GM18861 (cell line): ENCODE measurements around the gene RASGEF1B.
"Not testable (repeated sequence)": the region's sequence is repeated elsewhere in the genome, so short reads cannot be mapped to it uniquely, and the experiment has no call there.

Source experiments
- ATAC-seq: cut with Tn5 transposase; IDR thresholded peaks from one replicate; pipeline ENCODE4 v1.9.1; 2021; ENCODE audit not compliant: unreplicated experiment

RASGEF1B gene

DNA sequence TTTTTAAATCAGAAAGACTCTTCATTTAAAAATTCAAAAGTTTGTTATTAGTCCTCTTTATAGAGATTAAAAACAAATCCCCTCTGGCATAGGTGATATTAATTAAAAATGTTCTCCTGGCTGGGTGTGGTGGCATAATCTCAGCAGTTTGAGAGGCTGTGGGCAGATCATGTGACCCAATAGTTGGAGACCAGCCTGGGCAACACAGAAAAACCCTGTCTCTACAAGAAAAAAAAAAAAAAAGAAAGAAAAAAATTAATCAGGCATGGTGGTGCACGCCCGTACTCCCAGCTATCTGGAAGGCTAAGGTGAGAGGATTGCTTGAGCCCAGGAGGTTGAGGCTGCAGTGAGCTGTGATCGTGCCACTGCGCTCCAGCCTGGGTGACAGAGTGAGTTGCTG, 38.9 kb downstream of the RASGEF1B start:
- no peak for ATAC-seq

DNA sequence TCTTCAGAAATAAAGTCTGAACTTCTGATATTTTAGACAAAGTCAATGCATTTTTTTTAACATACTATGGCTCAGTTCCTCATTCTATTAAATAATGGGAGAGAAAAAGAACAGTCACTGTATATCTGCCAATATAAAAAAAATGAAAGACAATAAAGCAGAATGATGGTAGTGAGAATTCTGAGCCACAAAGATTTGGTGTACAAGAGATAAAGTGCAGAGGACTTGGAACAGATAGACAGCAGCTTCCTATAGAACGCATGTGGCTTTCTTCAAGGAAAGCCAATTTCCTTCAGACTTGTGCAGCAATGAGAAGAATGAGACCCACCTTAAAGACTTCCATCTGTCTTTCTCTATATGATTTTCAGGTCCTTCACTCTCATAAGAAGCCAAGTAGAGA, 39.7 kb downstream of the RASGEF1B start:
- ATAC-seq, result no peak

DNA sequence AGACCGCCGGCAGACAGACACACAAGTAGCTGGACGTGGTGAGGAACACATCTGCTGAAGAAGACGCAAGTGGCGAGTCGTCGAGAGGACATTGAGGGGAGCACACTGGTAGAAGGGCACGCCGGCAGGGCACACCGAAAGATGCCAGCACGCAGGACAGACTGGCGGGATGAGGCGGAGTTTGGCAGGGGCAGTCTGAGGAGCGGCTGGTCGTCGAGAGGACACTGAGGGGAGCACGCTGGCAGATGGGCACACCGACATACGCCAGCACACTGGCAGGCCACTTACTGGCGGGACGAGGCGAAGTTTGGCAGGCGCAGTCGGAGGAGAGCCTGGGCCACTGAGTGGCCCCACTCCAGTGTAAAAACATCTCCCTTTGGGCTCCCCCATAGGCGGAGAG, 42.1 kb downstream of the RASGEF1B start:
- no peak for ATAC-seq

DNA sequence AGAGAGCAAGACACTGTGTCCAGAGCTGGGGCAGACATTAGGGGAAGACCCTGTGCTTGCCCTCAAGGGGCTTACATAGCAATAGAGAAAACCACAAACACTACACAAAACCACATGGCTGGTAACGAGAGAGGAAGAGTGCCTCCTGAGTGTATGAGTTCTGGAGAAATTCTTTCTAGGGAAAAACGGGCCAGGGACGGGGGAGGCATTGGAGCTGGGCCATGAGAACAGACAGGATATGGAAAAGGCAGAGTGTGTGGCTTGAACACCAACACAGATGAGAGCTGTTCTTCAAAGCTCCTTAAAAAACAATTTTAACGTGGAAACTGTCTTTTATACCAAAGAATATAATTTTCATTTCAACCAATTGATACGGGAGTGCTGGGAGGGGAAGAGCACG, 42.7 kb downstream of the RASGEF1B start:
- no peak for ATAC-seq

DNA sequence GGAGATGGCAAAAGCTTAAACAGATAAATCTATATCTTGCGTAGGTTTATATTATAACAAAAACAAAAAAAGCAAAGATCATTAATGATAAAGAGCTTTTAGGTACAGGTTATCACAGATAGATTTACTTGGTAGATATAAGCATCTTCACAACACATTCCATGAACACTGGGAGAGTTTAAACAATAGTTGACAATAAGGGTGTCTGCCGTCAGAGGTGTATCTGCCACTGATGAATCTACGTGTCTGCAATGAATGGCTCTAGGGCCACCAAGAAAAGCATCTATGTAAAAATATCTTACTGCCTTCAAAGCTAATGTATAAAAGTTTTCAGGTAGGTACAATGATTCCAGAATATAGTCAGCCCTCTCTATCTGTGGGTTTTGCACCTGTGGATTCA, 43.7 kb downstream of the RASGEF1B start:
- no peak for ATAC-seq

DNA sequence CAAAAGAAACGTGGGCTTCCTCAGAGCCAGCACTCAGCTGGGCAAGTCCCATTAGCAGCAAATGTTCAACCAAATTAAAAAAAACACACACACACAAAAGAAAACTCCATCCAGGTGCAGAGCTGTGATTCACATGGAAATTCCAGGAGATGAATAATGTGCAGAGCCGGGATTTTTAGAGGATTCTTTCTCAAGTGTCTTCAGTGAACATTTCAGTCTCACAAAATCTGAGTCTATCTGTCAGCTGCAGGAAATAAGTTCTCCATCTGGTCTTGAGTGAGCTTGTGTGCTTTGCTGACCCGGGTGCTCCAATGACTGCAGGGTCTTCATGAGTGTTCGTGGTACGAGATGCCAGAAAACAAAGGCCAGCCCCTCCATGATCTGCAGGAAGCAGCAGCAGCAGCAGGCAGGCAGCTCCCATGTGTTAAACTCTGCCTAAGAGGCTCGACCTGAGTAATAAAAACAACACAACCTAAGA, 44.3 kb downstream of the RASGEF1B start:
- ATAC-seq, result no peak

DNA sequence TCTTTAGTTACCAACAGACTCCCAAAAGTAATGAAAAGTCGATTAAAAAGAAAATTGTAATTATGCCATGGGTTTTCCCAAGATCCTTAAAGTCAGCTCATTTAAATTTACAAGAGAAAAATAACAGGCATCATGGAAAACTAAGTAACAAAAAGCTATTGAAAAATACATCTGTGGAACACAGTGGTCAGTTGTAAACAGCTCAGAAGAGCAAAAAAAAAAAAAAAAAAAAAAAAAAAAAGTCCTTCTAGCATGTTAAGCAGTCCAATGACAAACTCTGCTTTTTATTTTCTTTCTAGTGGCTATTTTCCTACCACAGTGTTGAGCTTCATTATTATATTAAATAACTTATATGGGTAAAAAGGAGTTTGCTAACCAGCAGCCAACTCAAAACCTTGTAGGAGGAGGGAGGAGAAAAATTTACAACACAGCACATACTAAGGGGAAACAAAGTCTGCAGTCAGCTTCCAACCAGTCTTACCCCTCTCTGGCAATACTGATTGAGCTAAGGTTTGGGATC, 44.9 kb downstream of the RASGEF1B start:
- no peak for ATAC-seq

DNA sequence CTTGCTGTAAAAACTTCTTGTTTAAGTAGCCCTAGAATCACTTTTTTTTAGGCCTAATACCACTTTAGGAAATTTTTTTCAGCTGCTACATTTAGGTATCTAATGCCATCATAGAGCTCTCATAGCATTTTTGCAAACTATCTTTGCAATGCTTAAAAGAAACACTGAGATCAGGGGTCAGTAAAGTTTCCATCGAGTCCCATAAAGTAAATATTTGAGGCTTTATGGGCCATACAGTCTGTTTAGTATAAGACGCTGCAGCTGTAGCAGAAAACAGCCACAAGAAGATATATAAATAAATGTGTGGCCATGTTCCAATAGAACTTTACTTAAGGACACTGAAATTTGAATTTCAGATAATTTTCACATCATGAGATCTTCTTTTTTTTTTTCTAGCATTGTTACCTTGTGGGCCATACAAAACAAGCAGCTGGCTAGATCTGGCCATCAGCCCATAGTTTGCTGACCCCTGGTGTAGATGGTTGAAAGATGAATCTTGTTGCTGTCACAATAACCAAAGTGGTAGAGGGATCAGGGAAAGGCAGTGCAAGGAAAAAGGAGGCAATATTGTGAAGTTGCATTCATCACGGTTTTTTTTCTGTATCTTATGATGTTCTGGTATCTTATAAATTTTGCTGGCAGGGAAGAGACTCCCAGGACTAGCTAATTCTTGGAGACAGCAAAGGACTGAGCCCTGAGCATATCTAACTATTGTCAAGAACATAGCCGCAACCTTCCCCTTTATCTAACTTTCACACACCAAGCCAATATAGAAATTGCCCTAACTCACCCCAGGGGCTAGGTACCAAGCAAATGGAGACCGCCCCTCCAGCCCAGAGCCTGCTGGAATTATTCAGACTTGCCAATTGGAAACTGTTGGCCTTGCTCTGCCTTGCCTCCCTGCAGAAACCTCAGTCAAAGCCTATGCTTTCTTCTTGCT, 46.6 kb downstream of the RASGEF1B start:
- no peak for ATAC-seq

DNA sequence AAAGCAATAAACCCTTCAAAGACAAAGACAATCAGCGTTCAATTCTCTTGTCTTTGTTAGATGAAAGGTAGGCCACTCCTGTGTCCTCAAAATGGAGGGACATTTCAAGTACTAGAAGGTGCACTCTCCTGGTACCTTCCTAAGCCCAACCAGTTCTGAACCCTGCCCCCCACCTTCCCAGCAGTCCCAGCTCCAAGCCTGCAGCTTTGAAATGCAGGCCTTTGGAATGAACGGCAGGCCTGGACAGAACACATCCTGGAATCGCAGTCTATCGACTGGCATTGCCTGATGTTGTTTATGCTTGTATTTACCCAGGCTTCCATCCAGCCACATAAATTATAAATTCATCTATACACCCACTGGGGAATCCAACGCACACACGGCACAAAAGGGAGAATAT, 47.4 kb downstream of the RASGEF1B start:
- no peak for ATAC-seq

DNA sequence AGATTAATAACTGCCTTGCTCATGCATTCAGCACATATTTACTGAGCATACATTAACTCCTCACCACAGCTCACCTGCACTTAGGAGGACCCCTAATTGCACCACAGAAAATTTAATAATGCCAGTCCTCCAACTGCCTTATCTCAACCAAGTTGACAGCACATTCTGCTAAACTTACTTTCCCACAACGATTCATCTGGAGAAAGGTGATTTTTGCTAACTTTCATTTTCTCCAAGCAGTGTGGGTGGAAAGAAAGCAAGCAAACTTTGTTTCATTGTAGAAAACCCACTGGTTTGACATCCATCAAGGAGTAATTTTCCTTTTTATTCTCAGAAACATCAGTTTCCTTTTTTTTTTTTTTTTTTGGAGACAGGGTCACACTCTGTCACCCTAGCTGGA, 49.1 kb downstream of the RASGEF1B start:
- no peak for ATAC-seq

DNA sequence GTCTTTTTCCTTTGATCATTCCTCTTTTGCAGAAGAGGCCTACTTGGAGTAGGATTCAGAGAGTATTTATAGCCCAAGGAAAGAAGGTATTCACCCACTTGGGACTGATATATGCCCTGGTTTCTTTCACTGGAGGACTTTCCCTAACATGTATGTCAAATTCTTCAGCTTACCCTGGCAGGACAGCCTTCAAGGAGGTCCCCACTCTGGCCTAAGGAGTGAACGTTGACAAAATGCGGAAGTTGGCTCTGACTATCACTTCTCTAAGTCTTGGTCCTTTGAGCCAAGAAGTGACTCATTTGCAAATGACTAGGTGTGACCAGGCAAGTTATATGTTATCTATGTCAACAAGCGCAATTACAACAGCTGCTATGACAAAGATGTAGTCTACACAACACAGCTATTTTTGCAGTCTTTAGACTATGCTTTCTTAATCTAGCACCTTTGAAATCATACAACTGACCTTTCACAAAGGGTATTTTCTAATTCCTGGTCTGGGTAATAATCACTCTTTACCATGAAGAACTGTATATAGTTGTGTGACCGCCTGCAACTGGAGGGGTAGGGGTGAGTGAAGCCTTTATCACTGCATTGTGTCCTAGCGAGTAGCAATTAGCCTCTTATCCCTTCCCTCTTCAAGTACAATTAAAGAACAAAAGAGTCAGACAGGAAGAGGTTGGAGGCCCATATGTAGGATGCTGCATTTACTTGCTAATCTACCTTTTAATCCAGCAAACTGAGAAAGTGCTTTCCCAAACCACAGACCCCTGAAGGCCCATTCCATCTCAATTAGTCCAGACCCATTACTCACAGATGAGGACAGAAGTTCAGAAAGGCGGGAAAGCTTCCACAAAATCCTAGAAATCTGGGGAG, 50.1 kb downstream of the RASGEF1B start:
- ATAC-seq, result peak; percentile 99

DNA sequence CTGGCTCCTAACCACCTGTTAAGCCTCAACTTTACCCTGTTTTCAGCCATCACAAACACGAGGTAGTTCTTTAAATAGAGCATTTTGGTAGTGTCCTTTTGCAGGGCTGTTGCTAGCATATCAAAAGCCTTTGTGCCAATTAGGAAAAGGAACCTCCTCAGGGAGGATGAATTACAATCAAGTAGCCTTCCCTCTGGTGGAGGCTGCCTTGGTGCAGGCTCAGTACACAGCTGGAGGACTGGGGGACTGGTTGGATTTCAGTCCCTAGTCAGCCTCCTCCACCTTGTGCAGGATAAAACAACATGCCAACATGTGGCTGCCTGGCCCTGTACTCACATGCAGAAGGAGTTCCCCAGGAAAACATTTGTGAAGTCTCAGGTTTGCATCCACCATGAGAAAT, 53.1 kb downstream of the RASGEF1B start:
- no peak for ATAC-seq

DNA sequence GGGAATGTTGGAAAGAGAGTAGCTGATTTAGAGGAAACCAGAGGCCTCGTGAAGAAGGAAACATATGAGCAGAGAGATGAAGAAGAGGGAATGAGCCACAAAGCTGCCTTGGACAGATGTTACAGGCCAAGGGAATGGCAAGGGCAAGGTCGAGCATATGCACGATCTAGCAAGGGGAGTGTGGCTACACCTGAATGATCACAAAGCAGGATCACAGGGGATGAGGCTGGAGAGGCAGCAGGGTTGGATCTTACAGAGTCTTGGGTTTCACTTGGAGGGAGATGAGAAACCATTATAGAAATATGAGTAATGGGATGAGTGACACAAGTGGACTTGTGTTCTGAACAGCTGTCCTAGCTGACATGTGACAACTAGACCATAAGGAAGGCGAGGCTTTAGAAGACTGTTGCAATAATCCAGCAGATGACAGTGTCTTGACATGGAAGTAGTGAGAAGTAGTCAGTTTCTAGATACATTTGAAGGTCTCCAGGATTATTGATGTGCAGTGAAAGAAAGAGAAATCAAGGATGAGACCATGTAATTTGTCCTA, 58.7 kb downstream of the RASGEF1B start:
- ATAC-seq, result no peak

DNA sequence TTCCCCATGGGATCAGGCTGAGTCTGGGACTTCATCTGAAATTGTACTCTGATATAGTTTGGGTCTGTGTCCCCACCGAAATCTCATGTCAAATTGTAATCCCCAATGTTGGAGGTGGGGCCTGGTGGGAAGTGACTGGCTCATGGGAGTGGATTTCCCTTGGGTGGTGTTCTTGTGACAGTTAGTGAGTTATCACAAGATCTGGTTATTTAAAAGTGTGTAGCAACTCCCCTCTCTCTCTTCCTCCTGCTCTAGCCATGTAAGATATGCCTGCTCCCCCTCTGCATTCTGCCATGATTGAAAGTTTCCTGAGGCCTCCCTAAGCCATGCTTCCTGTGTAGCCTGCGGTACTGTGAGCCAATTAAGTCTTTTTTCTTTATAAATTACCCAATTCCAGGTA, 61.0 kb downstream of the RASGEF1B start:
- no peak for ATAC-seq

DNA sequence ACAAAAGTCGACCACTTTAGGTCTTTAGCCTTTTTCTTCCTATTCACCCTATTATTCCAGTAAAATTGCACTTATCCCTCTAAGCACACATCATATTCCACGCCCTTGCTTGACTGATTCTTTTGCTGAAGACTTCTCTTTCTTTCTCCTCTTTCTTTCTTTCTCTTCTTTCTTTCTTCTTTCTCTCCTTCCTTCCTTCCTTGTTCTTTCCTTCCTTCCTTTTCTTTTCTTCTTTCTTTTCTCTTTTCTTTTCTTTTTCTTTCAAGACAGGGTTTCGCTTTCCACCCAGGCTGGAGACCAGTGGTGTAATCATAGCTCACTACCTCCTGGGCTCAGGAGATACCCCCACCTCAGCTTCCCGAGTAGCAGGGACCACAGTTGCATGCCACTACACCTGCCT, 61.9 kb downstream of the RASGEF1B start:
- ATAC-seq, result no peak

DNA sequence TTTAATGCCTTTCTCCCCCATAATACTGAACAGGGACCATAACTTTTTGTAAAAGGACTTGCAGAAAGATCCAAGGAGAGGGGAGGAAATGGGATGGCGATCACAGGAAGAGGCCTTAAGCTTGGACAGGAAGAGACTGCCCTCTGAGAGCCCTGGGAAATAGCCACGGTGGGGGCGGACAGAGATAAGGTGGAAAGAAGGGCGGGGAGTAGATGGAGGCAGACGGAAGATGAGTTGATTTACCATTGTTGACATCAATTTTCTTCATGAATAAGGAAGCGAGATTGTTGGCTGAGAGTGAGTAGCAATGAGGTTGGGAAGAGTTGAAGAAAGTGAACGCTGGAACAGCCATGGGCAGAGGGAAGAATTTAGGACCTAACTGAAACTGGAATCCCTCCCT, 63.4 kb downstream of the RASGEF1B start:
- ATAC-seq, result no peak

DNA sequence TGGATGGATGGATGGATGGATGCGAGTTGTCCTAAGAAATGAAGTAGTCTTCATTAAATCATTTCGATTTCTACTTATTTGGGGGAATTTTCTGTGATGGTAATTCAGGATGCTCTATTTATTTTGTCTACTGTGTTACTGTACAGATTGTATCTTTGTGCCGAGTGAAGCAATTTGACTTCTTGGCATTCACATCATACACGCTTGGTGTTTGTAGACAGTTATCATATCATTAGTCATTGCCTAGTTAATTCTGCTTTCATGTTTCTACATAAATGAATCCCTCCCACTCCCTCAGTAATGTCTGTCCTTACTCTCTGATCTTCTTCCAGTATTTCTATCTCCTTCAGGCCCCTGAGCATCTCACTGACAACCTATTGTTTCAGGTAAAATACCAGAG, 64.0 kb downstream of the RASGEF1B start:
- no peak for ATAC-seq

DNA sequence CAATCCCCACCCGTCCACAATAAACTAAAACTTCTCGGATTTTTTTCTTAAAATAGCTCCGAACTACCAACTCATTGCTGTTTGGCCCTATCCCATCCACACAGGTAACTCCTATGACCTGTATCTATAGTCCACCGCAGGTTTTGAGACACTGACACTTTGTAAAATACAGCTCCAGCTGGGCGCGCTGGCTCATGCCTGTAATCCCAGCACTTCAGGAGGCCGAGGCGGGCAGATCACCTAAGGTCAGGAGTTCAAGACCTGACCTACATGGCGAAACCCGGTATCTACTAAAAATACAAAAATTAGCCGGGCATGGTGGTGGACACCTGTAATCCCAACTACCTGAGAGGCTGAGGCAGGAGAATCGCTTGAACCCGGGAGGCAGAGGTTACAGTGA, 65.2 kb downstream of the RASGEF1B start:
- not testable (repeated sequence) for ATAC-seq

DNA sequence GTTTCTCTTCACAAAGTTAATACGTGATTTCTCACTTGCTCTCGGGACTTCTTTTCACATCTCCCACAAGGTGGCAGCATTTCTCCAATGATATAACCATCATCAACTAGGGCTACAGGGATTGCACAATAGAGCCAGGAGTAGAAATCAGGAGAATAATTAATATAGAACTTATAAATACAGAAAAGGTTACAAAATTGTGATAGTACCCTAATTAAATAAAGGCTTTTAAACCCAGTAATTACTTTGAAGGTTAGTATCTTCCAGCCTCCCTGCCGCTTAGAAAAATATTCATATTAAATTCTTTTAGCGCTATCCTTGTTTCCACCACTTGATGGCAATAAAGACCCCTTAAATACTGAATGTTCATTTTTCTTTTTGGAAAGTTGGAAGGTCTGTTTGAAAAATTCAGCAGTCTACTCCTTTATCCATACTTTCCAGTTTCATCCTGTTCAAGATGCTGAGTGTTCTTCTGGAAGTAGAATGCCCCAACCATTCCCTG, 65.8 kb downstream of the RASGEF1B start:
- ATAC-seq, result peak; percentile 70

DNA sequence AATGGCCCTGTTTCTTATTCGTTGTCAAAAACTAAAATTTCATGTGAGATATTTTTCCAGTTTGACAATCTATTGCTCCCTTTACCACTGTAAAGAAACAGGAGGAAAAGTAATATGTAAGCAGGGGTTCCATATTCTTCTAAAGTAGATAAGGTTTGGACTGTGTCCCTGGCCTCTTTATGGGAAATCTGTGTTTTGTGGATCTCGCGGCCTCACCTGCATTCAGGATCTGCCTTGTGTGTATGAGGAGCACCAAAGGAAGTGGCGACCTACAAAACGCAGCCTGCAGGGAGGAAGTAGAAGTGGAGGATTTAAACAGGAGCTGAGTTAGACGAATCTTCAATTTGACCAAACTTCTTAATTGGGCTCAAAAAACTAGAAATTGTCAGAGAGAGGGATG, 67.0 kb downstream of the RASGEF1B start:
- ATAC-seq, result no peak

DNA sequence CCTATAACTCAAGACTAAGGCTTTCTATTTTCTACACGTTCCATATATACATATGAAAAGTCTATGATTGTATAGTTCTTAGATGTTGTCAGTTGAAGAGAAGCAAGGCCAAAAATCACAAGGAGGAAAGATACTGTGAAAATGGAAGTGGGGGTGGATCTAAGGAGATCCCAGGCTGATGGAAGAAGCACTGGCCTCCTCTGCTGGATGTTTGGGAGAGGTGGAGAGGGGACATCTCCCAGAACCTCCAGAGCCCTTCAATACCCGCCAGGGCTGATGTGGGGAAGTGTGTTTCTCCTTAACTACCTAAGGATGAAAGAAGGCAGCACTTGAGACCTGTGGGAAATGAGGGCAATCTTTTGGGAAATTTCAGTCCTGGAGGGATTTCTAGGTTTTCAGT, 67.4 kb downstream of the RASGEF1B start:
- ATAC-seq, result no peak
